Hair follicle dermal papilla cell (primary cell): ENCODE measurements around the gene NR1H4. TPM values are rescaled to one million over a fixed set of nuclear protein-coding genes. Genes with fewer than 3 reads are reported as not detected.

Experiments
- small RNA-seq: library from RNA; depleted of rRNA; stranded (forward); fragments of <200 nt; gene quantifications from one replicate; pipeline ENCODE3, GENCODE V24; 2012
- total RNA-seq: library from RNA; depleted of rRNA; stranded (reverse); fragments of >200 nt; gene quantifications from 2 replicates; pipeline ENCODE4 v1.2.3, GENCODE V29; 2012

Gene NR1H4
- total RNA-seq: not detected in 2 replicates

GRCh38 chr12:100473716-100474150, at the start of gene NR1H4:
Gene NR1H4, plus strand, starts transcription at chr12:100473866. Its CDS starts 19,458 bp downstream, at chr12:100493324.

GRCh38 chr12:100573292-100574186, 99.9 kb downstream of the NR1H4 start, which contains the start of gene GAS2L3:
Gene GAS2L3, plus strand, starts transcription at chr12:100573684. Its CDS starts 21,221 bp downstream, at chr12:100594905.

Small RNA genes within 50 kb of the gene (small RNA-seq; reads per million reads assigned to genes)
- not detected for gene AC010200.2

Other genes starting within 250 kb of the NR1H4 start
- 0.49 TPM in 2 replicates for gene DEPDC4, start 206.8 kb upstream of the NR1H4 start, total RNA-seq
- 54.7 and 61.2 TPM in 2 replicates for gene SCYL2, start 206.7 kb upstream of the NR1H4 start, total RNA-seq
- gene SLC17A8, start 116.8 kb upstream of the NR1H4 start, total RNA-seq: not detected in 2 replicates
- gene GAS2L3, start 99.8 kb downstream of the NR1H4 start, total RNA-seq: 19.4 and 24.5 TPM in 2 replicates